ENCODE results near the gene SLC22A4.

The SLC22A4 gene

DNA sequence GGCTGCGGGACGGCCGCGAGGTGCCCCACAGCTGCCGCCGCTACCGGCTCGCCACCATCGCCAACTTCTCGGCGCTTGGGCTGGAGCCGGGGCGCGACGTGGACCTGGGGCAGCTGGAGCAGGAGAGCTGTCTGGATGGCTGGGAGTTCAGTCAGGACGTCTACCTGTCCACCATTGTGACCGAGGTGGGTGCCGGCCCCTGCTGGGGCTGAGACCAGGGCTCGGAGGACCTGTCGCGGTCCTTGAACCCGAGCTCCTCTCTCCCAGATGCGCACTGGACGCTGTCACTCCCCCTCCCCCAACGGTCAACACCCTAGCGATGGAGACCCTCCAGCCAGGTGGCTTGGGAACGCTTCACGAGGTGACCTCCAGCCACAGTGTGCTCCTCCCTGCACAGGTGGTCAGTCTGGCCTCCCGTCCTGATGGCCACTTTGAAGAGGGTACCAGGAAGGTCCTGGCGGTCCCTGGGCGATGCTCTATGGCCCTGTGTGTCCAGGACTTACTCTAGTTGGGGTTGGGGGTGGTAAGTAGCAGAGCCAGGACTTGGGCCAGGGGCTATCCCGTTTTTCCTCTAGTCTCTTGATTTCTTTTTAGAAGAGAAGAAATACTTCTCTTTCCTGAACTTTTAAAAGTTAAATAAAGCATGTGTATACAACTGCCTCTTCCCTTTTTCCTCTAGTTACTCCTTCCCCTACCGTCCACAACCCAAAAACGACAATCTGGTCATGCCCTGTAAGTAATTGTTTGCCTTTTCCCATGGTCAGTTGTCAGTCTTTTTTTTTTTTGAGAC, 76.2 kb downstream of the SLC22A4 start:
- TF ChIP-seq, protein P1, sequence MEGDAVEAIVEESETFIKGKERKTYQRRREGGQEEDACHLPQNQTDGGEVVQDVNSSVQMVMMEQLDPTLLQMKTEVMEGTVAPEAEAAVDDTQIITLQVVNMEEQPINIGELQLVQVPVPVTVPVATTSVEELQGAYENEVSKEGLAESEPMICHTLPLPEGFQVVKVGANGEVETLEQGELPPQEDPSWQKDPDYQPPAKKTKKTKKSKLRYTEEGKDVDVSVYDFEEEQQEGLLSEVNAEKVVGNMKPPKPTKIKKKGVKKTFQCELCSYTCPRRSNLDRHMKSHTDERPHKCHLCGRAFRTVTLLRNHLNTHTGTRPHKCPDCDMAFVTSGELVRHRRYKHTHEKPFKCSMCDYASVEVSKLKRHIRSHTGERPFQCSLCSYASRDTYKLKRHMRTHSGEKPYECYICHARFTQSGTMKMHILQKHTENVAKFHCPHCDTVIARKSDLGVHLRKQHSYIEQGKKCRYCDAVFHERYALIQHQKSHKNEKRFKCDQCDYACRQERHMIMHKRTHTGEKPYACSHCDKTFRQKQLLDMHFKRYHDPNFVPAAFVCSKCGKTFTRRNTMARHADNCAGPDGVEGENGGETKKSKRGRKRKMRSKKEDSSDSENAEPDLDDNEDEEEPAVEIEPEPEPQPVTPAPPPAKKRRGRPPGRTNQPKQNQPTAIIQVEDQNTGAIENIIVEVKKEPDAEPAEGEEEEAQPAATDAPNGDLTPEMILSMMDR (IDR thresholded peaks at IDR 0.05; ENCODE audit: extremely low read depth, missing control alignments) = no peak
- no peak for DNase-seq (ENCODE audit: low spot score)

DNA sequence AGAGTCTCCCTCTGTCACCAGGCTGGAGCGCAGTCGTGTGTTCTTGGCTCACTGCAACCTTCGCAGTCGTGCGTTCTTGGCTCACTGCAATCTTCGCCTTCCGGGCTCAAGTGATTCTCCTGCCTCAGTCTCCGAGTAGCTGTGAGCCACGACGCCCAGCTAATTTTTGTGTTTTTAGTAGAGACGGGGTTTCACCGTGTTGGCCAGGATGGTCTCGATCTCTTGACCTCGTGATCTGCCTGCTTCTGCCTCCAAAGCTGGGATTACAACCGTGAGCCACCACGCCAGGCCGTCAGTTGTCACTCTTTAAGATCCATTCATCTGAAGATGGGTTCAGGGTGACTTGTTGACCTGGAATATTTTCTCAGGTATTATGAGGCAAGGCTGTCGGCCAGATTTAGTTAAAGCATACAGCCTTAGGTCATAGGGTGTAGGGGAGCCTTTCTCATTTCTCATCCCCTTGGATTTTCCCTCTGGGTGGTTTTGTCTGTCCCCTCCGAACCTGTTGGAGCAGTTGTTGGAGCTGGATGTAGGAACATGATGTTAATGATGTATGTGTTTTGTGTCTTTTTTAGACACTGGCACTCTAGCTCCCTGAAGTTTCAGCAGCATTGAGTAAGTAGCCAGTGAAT, 76.9 kb downstream of the SLC22A4 start:
- TF ChIP-seq, protein P1 (IDR thresholded peaks at IDR 0.05; ENCODE audit: extremely low read depth, missing control alignments) = no peak
- DNase-seq (ENCODE audit: low spot score) = no peak

DNA sequence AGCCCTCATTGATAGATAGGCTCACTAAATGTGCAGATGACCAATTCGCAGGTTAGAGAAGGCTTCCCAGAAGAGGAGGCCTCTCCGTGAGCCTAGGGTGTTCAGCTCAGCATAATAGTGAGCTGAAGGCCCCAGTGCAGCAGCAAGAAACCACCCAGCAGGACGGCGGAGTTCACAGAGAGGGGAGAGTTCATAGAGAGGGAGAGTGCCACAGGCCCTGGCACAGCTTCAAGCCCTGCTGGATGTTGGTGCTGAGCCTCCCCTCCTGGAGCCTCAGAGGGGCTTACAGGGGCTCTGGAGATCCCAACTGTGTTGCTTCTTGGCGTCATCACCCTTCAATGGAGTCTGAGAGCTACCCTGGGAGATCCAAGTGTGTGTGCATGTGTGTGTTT, 77.4 kb downstream of the SLC22A4 start:
- TF ChIP-seq, protein P1 (IDR thresholded peaks at IDR 0.05; ENCODE audit: extremely low read depth, missing control alignments) = no peak
- no peak for DNase-seq (ENCODE audit: low spot score)

DNA sequence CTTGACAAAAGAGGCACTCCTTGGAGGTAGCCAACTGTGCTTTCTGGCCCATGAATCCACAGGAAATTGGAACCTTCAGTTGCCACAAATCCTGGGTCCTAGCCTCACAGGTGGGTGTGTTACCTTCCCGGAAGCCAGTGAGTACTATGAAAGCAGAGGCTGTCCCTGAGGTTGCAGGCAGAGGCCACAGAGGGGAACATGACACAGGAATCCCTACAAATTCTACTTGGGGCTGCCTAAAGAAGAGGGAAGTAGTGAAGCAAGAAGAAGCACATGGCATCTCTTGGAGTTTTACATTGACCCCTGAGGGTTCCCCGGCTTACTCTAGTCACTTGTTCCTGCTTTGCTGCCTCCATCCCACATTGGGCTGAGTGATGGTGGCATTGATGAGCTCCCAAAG, 77.9 kb downstream of the SLC22A4 start:
- TF ChIP-seq, protein P1 (IDR thresholded peaks at IDR 0.05; ENCODE audit: extremely low read depth, missing control alignments) = no peak
- DNase-seq (ENCODE audit: low spot score) = no peak

DNA sequence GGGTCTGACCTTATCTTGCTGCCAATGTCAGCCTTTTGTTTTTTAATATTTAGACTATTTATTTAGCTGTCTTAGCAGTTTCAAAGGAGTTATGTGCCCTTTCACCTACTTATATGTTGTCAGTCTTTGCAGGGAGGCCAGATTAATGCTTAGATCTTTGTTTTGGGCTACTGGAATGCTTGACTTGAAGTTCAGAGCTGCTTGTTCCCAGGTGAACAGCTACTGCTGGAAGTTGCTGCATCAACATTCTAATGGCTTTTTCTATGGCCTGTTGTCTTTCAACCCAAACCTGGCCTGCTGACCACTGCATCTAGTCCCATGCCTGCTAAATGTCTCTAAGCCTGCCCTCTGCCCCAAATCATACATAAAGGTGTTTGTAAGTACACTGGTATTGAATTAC, 78.3 kb downstream of the SLC22A4 start:
- TF ChIP-seq, protein P1 (IDR thresholded peaks at IDR 0.05; ENCODE audit: extremely low read depth, missing control alignments) = no peak
- no peak for DNase-seq (ENCODE audit: low spot score)

DNA sequence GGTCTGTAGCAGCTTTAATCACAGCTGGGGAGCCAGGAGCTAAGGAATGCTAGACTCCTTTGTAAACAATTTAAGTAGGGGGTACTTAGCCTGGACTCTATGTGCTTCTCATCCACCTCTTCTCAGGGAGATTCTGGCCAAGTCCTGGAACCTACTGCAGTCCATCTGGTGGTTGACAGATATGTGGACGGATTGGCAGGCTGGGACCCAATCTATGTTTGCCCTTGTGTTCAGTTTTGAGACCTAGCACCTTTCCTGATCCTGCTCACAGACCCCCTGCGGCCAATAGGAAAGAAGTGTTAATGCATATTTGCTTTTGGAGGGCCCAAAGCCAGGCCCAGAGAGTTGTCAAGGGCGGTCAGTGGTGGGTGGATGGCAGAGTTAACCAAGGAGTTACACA, 81.8 kb downstream of the SLC22A4 start:
- TF ChIP-seq, protein P1 (IDR thresholded peaks at IDR 0.05; ENCODE audit: extremely low read depth, missing control alignments) = no peak
- no peak for DNase-seq (ENCODE audit: low spot score)
